IMR-90 (cell line): ENCODE measurements around the gene WDR70.

ENCODE experiments used
- CHD1 ChIP-seq: IDR thresholded peaks from 2 replicates; pipeline ENCODE4 v1.6.1; 2012; ENCODE audit warnings: low read depth, low read length, improper control_type of control experiment
- CTCF ChIP-seq: conservative IDR thresholded peaks from 2 replicates; pipeline ENCODE4 v1.5.1; 2012; ENCODE audit warnings: mild to moderate bottlenecking, low read depth, low read length, improper control_type of control experiment
- MAFK ChIP-seq: IDR thresholded peaks from 2 replicates; pipeline ENCODE4 v1.6.1; 2012; ENCODE audit warnings: low read depth, low read length, improper control_type of control experiment
- POLR2A ChIP-seq: IDR thresholded peaks from 2 replicates; pipeline ENCODE4 v1.6.1; 2012; ENCODE audit warnings: mild to moderate bottlenecking, low read depth, low read length
- RAD21 ChIP-seq: IDR thresholded peaks from 2 replicates; pipeline ENCODE4 v1.6.1; 2012; ENCODE audit warnings: low read length, improper control_type of control experiment
- RCOR1 ChIP-seq: IDR thresholded peaks from 2 replicates; pipeline ENCODE4 v1.6.1; 2012; ENCODE audit warnings: mild to moderate bottlenecking, low read length, improper control_type of control experiment; ENCODE audit not compliant: insufficient replicate concordance
- RFX5 ChIP-seq: IDR thresholded peaks from 2 replicates; pipeline ENCODE4 v1.8.0; 2012; ENCODE audit warnings: low read depth, mild to moderate bottlenecking, low read length, moderate library complexity

GRCh38 chr5:37662789-37663485 lies 283.8 kb downstream of the WDR70 start:
- TF ChIP-seq CTCF (no peak), RFX5 (no peak), RAD21 (no peak), MAFK (no peak), CHD1 (no peak), RCOR1 (no peak), POLR2A (no peak)
